SK-N-MC (cell line): ENCODE data around the gene TTC6.

Experiments used
- EZH2 ChIP-seq: fragments of 200-600 bp; sonication (generic); IDR thresholded peaks from one replicate; pipeline ENCODE4 v1.6.1; 2017; ENCODE audit warnings: antibody characterized with exemption
- FOXP2 ChIP-seq: optimal IDR thresholded peaks from 2 replicates; pipeline ENCODE3; 2011; ENCODE audit warnings: mild to moderate bottlenecking, moderate library complexity; ENCODE audit not compliant: insufficient read depth; ENCODE audit errors: extremely low read length, control extremely low read depth
- POLR2AphosphoS5 ChIP-seq: IDR thresholded peaks from 2 replicates; pipeline ENCODE4 v1.6.1; 2012; ENCODE audit warnings: mild to moderate bottlenecking, low read depth, low read length, borderline replicate concordance

DNA sequence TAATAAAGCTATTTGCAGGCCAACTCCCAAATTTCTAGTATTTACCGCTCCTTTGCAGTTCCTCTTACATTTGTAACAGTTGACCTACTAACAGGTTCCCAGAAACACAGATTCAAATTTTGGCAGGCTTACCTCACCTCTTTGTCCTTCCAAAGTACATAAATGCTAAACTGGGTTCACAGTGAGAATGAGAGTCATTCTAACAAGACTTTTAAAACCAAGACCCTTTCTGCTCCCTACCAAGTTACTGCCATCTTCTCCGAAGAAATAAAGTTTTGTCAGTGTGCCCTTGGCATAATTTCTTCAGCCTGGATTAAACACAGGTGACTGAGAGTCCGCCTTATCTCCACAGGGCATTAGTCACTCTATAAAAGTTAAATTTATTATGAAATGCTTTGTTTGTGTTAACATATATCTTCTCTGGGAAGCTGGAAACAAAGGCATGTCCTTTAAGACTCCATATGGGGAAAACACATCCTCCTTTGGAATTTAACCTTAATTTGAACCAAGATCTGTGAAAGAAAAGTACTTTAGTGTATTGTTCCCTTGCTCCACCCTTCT is 28.5 kb upstream of the TTC6 start:
- TF ChIP-seq EZH2 (no peak), POLR2AphosphoS5 (no peak), FOXP2 (no peak)
